ENCODE data around the gene PLCG2.

DNA sequence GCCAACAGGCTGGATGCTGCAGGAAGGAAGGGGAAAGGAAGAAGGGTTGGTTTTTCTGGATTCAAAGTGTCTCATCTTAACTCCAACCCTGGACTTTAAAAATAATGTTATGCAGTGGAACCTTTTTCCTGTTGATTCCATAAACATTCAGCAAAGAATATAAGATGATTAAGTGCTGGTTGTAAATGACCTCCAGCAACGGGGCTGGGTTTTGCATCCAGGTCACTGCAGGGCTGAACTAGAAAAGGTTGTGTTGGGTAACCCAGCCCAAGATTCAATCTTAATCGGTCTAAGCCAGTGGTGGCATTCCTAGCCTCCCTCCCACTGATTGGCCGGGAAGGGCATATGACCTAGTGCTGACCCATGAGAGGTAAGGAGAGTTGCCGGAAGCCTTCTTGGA, 34.2 kb upstream of the PLCG2 start:
- TF ChIP-seq CTCF (IDR thresholded peaks at IDR 0.05; ENCODE audit: insufficient read depth, low read length, poor library complexity, severe bottlenecking) (no peak), EZH2phosphoT487 (conservative IDR thresholded peaks at IDR 0.05; ENCODE audit: low read length) (no peak)
